Fibroblast of lung (primary cell): Measurements from ENCODE around the gene SCEL. TPM values are rescaled to one million over a fixed set of nuclear protein-coding genes. Genes with fewer than 3 reads are reported as not detected.
"Not testable (repeated sequence)": the region's sequence is repeated elsewhere in the genome, so short reads cannot be mapped to it uniquely, and the experiment has no call there.

Experiments used
- DNase-seq, 2 donors: peaks; one replicate each; pipeline versions ENCODE4 v3.0.0 to v3.0.0-alpha.2; 2010; ENCODE audit warnings: low read depth in 2 of 2
- H2AFZ ChIP-seq: 2 replicates; pipeline ENCODE4 v1.5.1; 2012; ENCODE audit warnings: low read length, control low read depth, inconsistent platforms
- H3K27ac ChIP-seq: 2 replicates; pipeline ENCODE4 v1.5.1; 2011; ENCODE audit warnings: low read length, control low read depth; ENCODE audit not compliant: insufficient read depth
- H3K27me3 ChIP-seq: 2 replicates; pipeline ENCODE4 v1.5.1; 2011; ENCODE audit warnings: mild to moderate bottlenecking, low read length; ENCODE audit not compliant: control insufficient read depth, insufficient read depth
- H3K36me3 ChIP-seq: 2 replicates; pipeline ENCODE4 v1.5.1; 2011; ENCODE audit warnings: low read length; ENCODE audit not compliant: control insufficient read depth, insufficient read depth
- H3K4me1 ChIP-seq: 2 replicates; pipeline ENCODE4 v1.5.1; 2011; ENCODE audit warnings: low read length; ENCODE audit not compliant: control insufficient read depth, insufficient read depth; ENCODE audit errors: extremely low read depth
- H3K4me2 ChIP-seq: 2 replicates; pipeline ENCODE4 v1.5.1; 2011; ENCODE audit warnings: low read length, control low read depth; ENCODE audit not compliant: insufficient read depth; ENCODE audit errors: extremely low read depth
- H3K4me3 ChIP-seq, 4 experiments: fragments of 200-600 bp in 1 of 4; sonication (generic) in 1 of 4; replicated peaks in 1 of 4; 2 replicates each; pipeline ENCODE4 v1.5.1; 2011 to 2016; ENCODE audit warnings: low read length in 4 of 4, low read depth in 3 of 4, mild to moderate bottlenecking in 3 of 4, control low read depth in 2 of 4, inconsistent platforms in 1 of 4, mixed read lengths in 1 of 4; ENCODE audit not compliant: insufficient read depth in 1 of 4; ENCODE audit errors: control extremely low read depth in 1 of 4
- H3K79me2 ChIP-seq: 2 replicates; pipeline ENCODE4 v1.5.1; 2012; ENCODE audit warnings: mild to moderate bottlenecking, low read length, inconsistent platforms; ENCODE audit not compliant: control insufficient read depth, insufficient read depth
- H3K9ac ChIP-seq: 2 replicates; pipeline ENCODE4 v1.5.1; 2011; ENCODE audit warnings: mild to moderate bottlenecking, low read length, control low read depth; ENCODE audit not compliant: insufficient read depth
- H3K9me3 ChIP-seq: 2 replicates; pipeline ENCODE4 v1.5.1; 2012; ENCODE audit warnings: low read depth, low read length; ENCODE audit not compliant: control insufficient read depth, insufficient read depth
- H4K20me1 ChIP-seq: 2 replicates; pipeline ENCODE4 v1.5.1; 2011; ENCODE audit warnings: low read length; ENCODE audit not compliant: control insufficient read depth, insufficient read depth; ENCODE audit errors: extremely low read depth
- EZH2 ChIP-seq: IDR thresholded peaks from 2 replicates; pipeline ENCODE4 v1.5.1; 2012; ENCODE audit warnings: low read length, control low read depth, mild to moderate bottlenecking; ENCODE audit errors: missing control alignments
- polyA plus RNA-seq, 2 donors: library from polyadenylated mRNA; depleted of rRNA in 1 of 2; stranded (reverse) in 1 of 2; unstranded in 1 of 2; fragments of >200 nt; gene quantifications; 2 replicates each; pipeline ENCODE4 v1.2.1, GENCODE V29; 2011 to 2012; ENCODE audit warnings: missing spikeins in 1 of 2
- total RNA-seq: library from RNA; depleted of rRNA; stranded (reverse); fragments of >200 nt; gene quantifications from 2 replicates; pipeline ENCODE4 v1.2.1, GENCODE V29; 2014
- TF ChIP-seq, protein P1 (sequence below), 2 donors: IDR thresholded peaks in 1 of 2; conservative IDR thresholded peaks in 1 of 2; 1 replicate in 1 of 2; 2 replicates in 1 of 2; pipeline ENCODE4 v1.5.1; 2011 to 2012; ENCODE audit warnings: low read length in 2 of 2, control low read depth in 1 of 2, inconsistent platforms in 1 of 2, low read depth in 1 of 2, mild to moderate bottlenecking in 1 of 2

Gene SCEL
- total and polyA plus RNA-seq, 2 donors (not counting 1 experiment from before 2014, with no cell fraction given), result not detected

DNA sequence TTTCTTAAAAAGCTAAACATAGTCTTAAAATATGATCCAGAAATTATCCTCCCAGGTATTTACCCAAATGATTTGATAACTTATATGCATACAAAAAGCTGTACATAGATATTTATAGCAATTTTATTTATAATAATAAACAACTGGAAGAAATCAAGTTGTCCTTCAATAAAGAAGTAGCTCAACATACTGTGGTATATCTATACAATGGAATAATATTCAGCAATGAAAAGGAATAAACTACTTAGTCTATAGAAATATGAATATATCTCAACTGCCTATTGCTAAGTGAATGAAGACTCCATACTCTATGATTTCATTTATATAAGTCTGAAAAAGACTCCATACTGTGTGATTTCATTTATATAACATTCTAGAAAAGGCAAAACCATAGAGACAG is 114.9 kb downstream of the SCEL start:
- Histone ChIP-seq H3K27ac (no peak overlapping the region), H3K4me1 (no peaks in the 10 kb centered on the region), H3K4me2 (no peak overlapping the region), H2AFZ (no peak overlapping the region), H3K9me3 (no peaks in the 10 kb centered on the region), H3K79me2 (no peaks in the 10 kb centered on the region), H3K36me3 (no peaks in the 10 kb centered on the region), H3K9ac (no peak overlapping the region), H4K20me1 (no peaks in the 10 kb centered on the region), H3K27me3 (no peaks in the 10 kb centered on the region), H3K4me3 (no peak overlapping the region)
- no peak for DNase-seq
- no peak for TF ChIP-seq EZH2
- TF ChIP-seq, protein P1, sequence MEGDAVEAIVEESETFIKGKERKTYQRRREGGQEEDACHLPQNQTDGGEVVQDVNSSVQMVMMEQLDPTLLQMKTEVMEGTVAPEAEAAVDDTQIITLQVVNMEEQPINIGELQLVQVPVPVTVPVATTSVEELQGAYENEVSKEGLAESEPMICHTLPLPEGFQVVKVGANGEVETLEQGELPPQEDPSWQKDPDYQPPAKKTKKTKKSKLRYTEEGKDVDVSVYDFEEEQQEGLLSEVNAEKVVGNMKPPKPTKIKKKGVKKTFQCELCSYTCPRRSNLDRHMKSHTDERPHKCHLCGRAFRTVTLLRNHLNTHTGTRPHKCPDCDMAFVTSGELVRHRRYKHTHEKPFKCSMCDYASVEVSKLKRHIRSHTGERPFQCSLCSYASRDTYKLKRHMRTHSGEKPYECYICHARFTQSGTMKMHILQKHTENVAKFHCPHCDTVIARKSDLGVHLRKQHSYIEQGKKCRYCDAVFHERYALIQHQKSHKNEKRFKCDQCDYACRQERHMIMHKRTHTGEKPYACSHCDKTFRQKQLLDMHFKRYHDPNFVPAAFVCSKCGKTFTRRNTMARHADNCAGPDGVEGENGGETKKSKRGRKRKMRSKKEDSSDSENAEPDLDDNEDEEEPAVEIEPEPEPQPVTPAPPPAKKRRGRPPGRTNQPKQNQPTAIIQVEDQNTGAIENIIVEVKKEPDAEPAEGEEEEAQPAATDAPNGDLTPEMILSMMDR (conservative IDR thresholded peaks at IDR 0.05 in 1 of 2, IDR thresholded peaks at IDR 0.05 in 1 of 2; ENCODE audit: low read depth in 1 of 2, low read length in 2 of 2), result no peak

DNA sequence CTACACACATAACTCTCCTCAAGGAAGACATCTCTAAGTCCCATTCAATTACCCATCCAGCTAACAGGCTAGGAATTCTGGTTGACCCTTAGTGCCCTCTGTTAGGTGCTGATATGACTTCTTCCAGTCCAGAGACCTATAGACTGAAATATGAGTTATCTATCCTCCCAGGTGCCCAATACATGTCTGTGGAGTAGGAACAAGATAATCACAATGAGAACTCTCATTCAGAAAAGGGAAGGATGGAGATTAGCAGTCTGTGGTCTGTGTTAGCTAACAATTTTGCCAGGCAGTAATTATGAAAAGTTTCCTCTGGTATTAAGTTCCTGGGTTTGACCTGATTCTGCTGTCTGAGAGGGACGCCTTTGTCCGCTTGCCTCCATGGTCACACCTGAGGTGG is 117.8 kb downstream of the SCEL start:
- H3K4me2 ChIP-seq, result no peak overlapping the region
- no peak overlapping the region for H3K27ac ChIP-seq
- H3K9me3 ChIP-seq, result no peaks in the 10 kb centered on the region
- H3K27me3 ChIP-seq, result no peaks in the 10 kb centered on the region
- TF ChIP-seq, protein P1 (conservative IDR thresholded peaks at IDR 0.05 in 1 of 2, IDR thresholded peaks at IDR 0.05 in 1 of 2; ENCODE audit: low read depth in 1 of 2, low read length in 2 of 2), result no peak
- no peak for TF ChIP-seq EZH2
- DNase-seq, result no peak
- no peaks in the 10 kb centered on the region for H3K36me3 ChIP-seq
- H3K4me3 ChIP-seq, result no peak overlapping the region
- H3K9ac ChIP-seq, result no peak overlapping the region
- no peaks in the 10 kb centered on the region for H4K20me1 ChIP-seq
- no peaks in the 10 kb centered on the region for H3K4me1 ChIP-seq
- H3K79me2 ChIP-seq, result no peaks in the 10 kb centered on the region
- H2AFZ ChIP-seq, result no peak overlapping the region

DNA sequence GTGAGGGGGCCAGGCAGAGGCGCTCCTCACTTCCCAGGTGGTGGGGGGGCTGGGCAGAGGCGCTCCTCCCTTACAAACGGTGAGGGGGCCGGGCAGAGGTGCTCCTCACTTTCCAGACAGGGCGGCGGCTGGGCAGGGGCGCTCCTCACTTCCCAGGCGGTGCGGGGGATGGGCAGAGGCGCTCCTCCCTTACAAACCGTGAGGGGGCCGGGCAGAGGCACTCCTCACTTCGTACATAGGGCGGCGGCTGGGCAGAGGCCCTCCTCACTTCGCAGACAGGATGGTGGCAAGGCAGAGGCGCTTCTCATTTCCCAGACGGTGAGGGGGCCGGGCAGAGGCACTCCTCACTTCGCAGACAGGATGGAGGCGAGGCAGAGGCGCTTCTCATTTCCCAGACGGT is 124.5 kb downstream of the SCEL start:
- not testable (repeated sequence) for H3K9me3 ChIP-seq, DNase-seq, H3K36me3 ChIP-seq, H3K9ac ChIP-seq, H3K4me2 ChIP-seq, H3K27me3 ChIP-seq, H3K27ac ChIP-seq, H3K79me2 ChIP-seq, H2AFZ ChIP-seq, H4K20me1 ChIP-seq, H3K4me3 ChIP-seq, H3K4me1 ChIP-seq

DNA sequence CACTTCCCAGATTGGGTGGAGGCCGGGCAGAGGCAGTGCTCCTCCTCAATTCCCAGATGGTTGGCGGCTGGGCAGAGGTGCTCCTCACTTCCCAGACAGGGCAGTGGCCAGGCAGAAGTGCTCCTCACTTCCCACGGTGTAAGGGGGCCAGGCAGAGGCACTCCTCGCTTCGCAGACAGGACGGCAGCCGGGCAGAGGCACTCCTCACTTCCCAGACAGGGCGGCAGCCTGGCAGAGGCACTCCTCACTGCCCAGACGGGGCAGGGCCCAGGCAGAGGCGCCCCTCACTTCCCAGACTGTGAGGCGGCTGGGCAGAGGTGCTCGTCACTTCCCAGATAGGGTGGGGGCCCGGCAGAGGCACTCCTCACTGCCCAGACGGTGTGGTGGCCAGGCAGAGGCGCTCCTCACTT is 125.3 kb downstream of the SCEL start:
- H4K20me1 ChIP-seq, result no peaks in the 10 kb centered on the region
- no peak overlapping the region for H3K9ac ChIP-seq
- no peaks in the 10 kb centered on the region for H3K9me3 ChIP-seq
- no peaks in the 10 kb centered on the region for H3K79me2 ChIP-seq
- no peak overlapping the region for H3K27ac ChIP-seq
- no peak overlapping the region for H3K4me2 ChIP-seq
- no peak for DNase-seq
- H3K27me3 ChIP-seq, result no peaks in the 10 kb centered on the region
- TF ChIP-seq, protein P1 (conservative IDR thresholded peaks at IDR 0.05 in 1 of 2, IDR thresholded peaks at IDR 0.05 in 1 of 2; ENCODE audit: low read depth in 1 of 2, low read length in 2 of 2), result no peak
- H3K36me3 ChIP-seq, result no peaks in the 10 kb centered on the region
- H3K4me1 ChIP-seq, result no peaks in the 10 kb centered on the region
- H2AFZ ChIP-seq, result no peak overlapping the region
- H3K4me3 ChIP-seq, result no peak overlapping the region

DNA sequence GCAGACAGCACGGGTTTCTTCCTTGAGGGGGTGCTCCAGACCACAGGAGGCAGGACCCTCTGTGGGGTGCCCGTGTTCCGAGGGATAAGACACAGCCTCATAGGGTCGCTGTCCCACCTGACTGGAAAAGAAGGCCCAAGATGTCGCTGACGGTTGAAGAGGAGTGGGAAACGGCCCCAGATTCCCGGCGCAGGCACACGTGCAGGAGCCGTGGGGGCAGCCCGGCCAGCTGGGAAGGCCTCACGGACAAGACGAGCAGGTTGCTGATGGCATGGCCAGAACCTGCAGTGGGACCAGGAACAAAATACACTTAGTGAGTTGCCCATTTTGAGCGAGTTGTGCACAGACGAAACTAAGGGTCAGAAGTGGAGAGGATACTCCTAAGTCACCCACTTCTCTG is 126.8 kb downstream of the SCEL start:
- H3K9ac ChIP-seq, H3K27ac ChIP-seq, H3K36me3 ChIP-seq, H3K4me2 ChIP-seq, H4K20me1 ChIP-seq, H3K4me3 ChIP-seq, H3K27me3 ChIP-seq, DNase-seq, H3K9me3 ChIP-seq, H2AFZ ChIP-seq, H3K4me1 ChIP-seq, H3K79me2 ChIP-seq: not testable (repeated sequence)
